ENCODE data around the gene IGDCC3.

IGDCC3 gene

GRCh38 chr15:65326117-65326526 is 51.7 kb downstream of the IGDCC3 start:
- Histone ChIP-seq H2AFZ (ENCODE audit: low read depth, low read length, severe bottlenecking) (no peak overlapping the region), H3K9me2 (replicated peaks; ENCODE audit: insufficient read depth, low read length) (no peaks in the 10 kb centered on the region), H3K9ac (ENCODE audit: low read length) (no peak overlapping the region), H3K4me3 (ENCODE audit: insufficient read depth, low read length, poor library complexity, severe bottlenecking) (no peak overlapping the region), H3K27me3 (ENCODE audit: low read length) (no peaks in the 10 kb centered on the region), H4K20me1 (ENCODE audit: low read depth, low read length) (no peaks in the 10 kb centered on the region), H3K27ac (ENCODE audit: low read depth, low read length) (no peak overlapping the region), H3K36me3 (ENCODE audit: low read length) (no peaks in the 10 kb centered on the region), H3K9me3 (ENCODE audit: insufficient read depth, low read length) (no peaks in the 10 kb centered on the region), H3K4me2 (ENCODE audit: low read depth, low read length, poor library complexity, severe bottlenecking) (no peak overlapping the region), H3F3A (ENCODE audit: insufficient read depth) (no peaks in the 10 kb centered on the region), H3K79me2 (ENCODE audit: insufficient read depth, low read length) (no peaks in the 10 kb centered on the region)
- TF ChIP-seq EZH2phosphoT487 (conservative IDR thresholded peaks at IDR 0.05; ENCODE audit: low read length) (no peak), CTCF (IDR thresholded peaks at IDR 0.05; ENCODE audit: insufficient read depth, low read length, poor library complexity, severe bottlenecking) (no peak)

- Histone ChIP-seq H4K20me1 (ENCODE audit: low read depth, low read length) (no peaks in the 10 kb centered on the region), H3K9me3 (ENCODE audit: insufficient read depth, low read length) (no peaks in the 10 kb centered on the region), H3K9ac (ENCODE audit: low read length) (no peak overlapping the region), H3K27ac (ENCODE audit: low read depth, low read length) (no peak overlapping the region), H3K9me2 (replicated peaks; ENCODE audit: insufficient read depth, low read length) (no peaks in the 10 kb centered on the region), H3K4me3 (ENCODE audit: insufficient read depth, low read length, poor library complexity, severe bottlenecking) (no peak overlapping the region), H2AFZ (ENCODE audit: low read depth, low read length, severe bottlenecking) (no peak overlapping the region), H3F3A (ENCODE audit: insufficient read depth) (no peaks in the 10 kb centered on the region), H3K27me3 (ENCODE audit: low read length) (no peaks in the 10 kb centered on the region), H3K79me2 (ENCODE audit: insufficient read depth, low read length) (no peaks in the 10 kb centered on the region), H3K36me3 (ENCODE audit: low read length) (no peaks in the 10 kb centered on the region), H3K4me2 (ENCODE audit: low read depth, low read length, poor library complexity, severe bottlenecking) (no peak overlapping the region)
- no peak for TF ChIP-seq CTCF (IDR thresholded peaks at IDR 0.05; ENCODE audit: insufficient read depth, low read length, poor library complexity, severe bottlenecking)
Measured at GRCh38 chr15:65323071-65323511, 54.7 kb downstream of the IGDCC3 start.

DNA sequence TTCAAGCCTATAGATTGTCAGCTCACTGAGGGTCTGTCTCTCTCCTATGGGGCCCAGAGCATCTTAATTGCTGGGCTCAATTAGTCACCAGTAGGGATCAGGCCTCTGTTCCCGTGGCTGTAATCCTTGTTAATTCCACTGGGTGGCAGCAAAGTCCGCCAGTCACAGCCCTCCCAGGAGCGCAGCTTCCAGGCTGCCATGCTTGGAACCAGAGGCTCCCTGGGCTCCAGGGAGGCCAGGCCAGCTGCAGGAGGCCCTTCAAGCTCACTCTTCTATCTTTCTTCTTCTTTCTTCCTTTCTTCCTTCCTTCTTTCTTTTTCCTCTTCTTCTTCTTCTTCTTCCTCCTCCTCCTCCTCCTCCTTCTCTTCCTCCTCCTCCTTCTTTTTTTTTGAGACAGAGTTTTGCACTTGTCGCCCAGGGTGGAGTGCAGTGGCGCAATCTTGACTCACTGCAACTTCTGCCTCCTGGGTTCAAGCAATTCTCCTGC is 58.9 kb downstream of the IGDCC3 start:
- no peak for TF ChIP-seq EZH2phosphoT487 (conservative IDR thresholded peaks at IDR 0.05; ENCODE audit: low read length)
- peak; percentile 55 for TF ChIP-seq CTCF (IDR thresholded peaks at IDR 0.05; ENCODE audit: insufficient read depth, low read length, poor library complexity, severe bottlenecking)
- no peak overlapping the region for H3K27ac ChIP-seq (ENCODE audit: low read depth, low read length)
- no peak overlapping the region for H2AFZ ChIP-seq (ENCODE audit: low read depth, low read length, severe bottlenecking)
- H3K9me2 ChIP-seq (replicated peaks; ENCODE audit: insufficient read depth, low read length) = no peaks in the 10 kb centered on the region
- no peaks in the 10 kb centered on the region for H3F3A ChIP-seq (ENCODE audit: insufficient read depth)
- no peaks in the 10 kb centered on the region for H3K36me3 ChIP-seq (ENCODE audit: low read length)
- no peaks in the 10 kb centered on the region for H3K27me3 ChIP-seq (ENCODE audit: low read length)
- no peaks in the 10 kb centered on the region for H3K9me3 ChIP-seq (ENCODE audit: insufficient read depth, low read length)
- no peak overlapping the region for H3K4me3 ChIP-seq (ENCODE audit: insufficient read depth, low read length, poor library complexity, severe bottlenecking)
- H3K79me2 ChIP-seq (ENCODE audit: insufficient read depth, low read length) = no peaks in the 10 kb centered on the region
- no peak overlapping the region for H3K9ac ChIP-seq (ENCODE audit: low read length)
- no peak overlapping the region for H3K4me2 ChIP-seq (ENCODE audit: low read depth, low read length, poor library complexity, severe bottlenecking)
- no peaks in the 10 kb centered on the region for H4K20me1 ChIP-seq (ENCODE audit: low read depth, low read length)
